Inferior parietal cortex (tissue), 1 donor: ENCODE results near the gene IL16.

ENCODE experiments used
- DNase-seq: peaks from one replicate; pipeline ENCODE4 v3.0.0-alpha.2; 2016; ENCODE audit errors: extremely low spot score

Gene IL16

GRCh38 chr15:81274255-81274654 is 77.6 kb downstream of the IL16 start:
- DNase-seq, result no peak

- DNase-seq, result peak; percentile 93
Measured at GRCh38 chr15:81274931-81275707, 78.4 kb downstream of the IL16 start.

- no peak for DNase-seq
Measured at GRCh38 chr15:81275711-81276392, 79.2 kb downstream of the IL16 start.

DNA sequence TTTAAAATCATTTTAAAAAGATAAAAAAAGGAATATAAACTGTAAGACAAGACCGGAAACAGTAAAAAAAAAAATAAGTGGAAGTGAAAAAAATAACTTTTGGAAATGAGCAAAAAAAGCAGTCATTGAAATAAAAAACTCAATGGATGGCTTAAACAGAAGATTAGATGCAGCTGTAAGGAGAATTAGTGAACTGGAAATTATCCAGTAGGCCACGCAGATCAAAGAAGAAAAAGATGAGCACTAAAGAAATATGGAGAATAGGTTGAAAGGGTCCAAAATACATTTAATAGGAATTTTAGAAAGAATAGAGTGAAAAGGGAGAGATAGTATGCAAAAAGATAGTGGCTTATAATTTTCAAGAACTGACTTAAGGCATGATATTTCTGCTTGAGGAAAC is 80.3 kb downstream of the IL16 start:
- DNase-seq, result no peak

GRCh38 chr15:81277851-81278250 is 81.2 kb downstream of the IL16 start:
- DNase-seq, result no peak

GRCh38 chr15:81278306-81279029 is 81.8 kb downstream of the IL16 start:
- DNase-seq, result no peak

DNA sequence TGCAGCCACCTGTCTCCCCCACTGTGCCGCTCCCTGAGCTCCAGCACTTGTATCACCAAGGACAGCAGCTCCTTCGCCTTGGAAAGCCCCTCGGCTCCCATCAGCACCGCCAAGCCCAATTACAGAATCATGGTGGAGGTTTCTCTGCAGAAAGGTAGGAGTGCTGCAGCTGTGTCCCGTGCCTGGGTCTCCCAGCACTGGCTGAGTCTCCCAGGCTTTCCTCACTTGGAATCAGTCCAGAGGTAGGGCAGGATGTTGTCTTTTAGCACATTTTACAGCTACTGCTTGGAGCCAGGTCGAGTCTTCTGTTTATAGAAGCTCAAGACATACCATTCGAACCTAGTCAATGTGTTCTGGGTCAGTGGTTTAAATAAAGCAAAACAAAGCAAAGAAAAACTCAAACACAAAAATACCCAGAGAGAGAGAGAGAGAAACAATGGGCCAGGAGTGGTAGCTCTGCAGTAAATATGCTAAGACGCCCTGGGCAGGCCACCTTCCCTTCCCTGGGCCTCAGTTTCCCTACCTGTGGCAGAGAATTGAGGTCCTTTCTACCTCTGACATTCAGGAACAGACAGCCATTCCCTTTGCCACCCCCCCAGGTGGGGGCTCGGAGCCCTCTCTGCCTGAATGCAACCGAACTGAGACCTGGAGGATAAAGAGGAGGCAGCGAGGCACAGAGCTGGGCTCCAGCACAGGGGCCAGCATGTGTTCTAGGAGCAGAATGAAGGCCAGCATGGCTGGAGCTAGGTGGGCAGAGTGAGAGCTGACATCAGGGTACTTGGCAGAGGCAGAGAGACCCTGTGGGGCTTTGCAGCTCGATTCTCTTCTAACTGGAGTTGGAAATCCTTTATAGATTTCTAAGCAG is 83.2 kb downstream of the IL16 start:
- DNase-seq, result no peak

GRCh38 chr15:81280696-81281455 is 84.2 kb downstream of the IL16 start:
- no peak for DNase-seq

DNA sequence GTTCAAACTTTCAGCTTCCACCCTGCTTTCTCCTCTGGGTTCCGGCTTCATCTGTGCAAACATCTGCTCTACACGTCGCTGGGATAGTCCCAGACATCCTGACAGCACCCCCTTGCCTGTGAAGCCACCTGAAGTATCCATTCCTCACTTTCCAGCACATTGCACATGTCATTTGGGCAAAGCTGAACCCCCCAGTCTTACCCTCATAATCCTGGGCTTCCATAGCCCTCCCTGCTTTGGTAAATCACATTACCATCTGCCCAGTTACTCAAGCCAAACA is 84.7 kb downstream of the IL16 start:
- DNase-seq, result no peak

GRCh38 chr15:81281766-81282605 is 85.3 kb downstream of the IL16 start:
- DNase-seq, result no peak

DNA sequence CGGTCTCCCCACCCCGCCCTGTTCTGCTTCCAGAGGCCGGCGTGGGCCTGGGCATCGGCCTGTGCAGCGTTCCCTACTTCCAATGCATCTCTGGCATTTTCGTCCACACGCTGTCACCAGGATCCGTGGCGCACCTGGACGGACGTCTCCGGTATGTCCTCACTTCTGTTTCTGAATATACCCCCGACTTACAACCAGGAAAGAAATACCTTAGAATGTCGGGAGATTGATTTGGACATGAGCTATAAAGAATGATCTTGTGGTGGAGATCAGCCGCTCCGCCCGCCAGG is 85.9 kb downstream of the IL16 start:
- DNase-seq, result no peak

DNA sequence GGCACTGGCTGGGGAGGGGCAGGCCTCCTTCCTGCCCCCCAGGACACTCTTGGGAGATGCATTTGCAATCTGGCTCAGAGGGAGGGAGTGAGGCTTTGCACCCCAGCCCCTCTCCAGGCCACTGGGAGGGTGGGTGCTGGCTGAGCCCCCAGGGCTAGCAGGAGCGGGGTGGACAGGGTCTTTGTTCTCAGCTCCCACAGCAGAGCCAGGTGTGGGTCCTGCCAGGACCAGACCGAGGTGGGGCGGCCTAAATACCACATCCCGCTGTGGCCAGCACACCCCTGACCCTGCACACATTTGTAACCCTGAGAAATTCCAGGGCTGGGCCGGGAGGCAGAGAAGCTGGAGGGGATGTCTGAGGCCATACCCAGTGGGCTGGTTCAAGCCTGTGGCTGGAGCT is 86.2 kb downstream of the IL16 start:
- no peak for DNase-seq

- DNase-seq, result no peak
Measured at GRCh38 chr15:81284256-81285031, 87.8 kb downstream of the IL16 start.

DNA sequence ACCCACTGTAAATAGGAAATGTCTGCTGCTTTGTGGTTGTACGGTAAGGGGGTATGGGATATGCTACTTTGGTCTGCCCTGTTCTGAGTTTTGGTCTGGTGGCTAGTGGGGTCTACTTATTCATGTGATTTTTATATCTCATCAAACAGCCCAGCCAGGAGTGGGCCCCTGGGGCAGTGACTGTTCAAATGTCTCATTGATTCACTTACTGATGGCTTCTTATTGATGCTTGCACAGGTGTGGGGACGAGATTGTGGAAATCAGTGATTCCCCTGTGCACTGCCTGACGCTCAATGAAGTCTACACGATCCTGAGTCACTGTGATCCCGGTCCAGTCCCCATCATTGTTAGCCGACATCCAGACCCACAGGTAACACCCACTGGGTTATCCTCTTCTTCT is 88.8 kb downstream of the IL16 start:
- no peak for DNase-seq

GRCh38 chr15:81286621-81287121 is 90.0 kb downstream of the IL16 start:
- no peak for DNase-seq

- DNase-seq, result no peak
Measured at GRCh38 chr15:81288040-81288439, 91.4 kb downstream of the IL16 start.

- no peak for DNase-seq
Measured at GRCh38 chr15:81288616-81289015, 91.9 kb downstream of the IL16 start.

GRCh38 chr15:81289910-81290309 is 93.2 kb downstream of the IL16 start:
- DNase-seq, result no peak

DNA sequence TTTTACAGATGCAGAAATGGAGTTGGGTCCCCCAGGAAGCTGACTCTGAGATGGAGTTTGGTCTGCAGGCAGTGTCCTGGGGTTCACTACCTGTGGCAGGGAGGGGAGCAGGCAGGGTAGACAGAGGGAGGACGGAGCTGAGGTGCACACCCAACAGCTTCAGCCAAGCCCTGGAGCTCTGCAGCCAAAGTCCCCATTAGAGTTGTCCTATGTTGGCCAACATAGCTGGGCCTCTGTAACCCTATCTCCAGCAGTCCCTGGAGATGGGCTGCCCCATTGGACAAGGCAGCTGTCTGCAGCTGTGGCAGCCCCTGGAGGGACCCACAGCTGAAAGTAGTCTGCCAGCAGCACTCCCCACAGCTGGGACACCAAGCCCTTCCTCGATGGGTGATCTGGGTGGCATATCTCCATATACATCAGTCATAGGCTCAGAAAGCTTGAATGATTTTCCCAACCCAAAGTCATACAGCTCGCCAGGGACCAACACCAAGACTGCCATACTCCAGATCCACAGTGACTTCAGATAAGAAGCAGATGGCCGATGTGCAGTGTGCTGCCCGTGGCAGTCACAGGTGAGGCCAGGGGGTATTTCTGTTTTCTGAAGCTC is 95.3 kb downstream of the IL16 start:
- DNase-seq, result no peak
